ENCODE measurements around the gene AQP12B. TPM values are rescaled to one million over a fixed set of nuclear protein-coding genes. Genes with fewer than 3 reads are reported as not detected.
"Not testable (repeated sequence)": the region's sequence is repeated elsewhere in the genome, so short reads cannot be mapped to it uniquely, and the experiment has no call there.

The AQP12B gene
- total RNA-seq, 2 experiments from 2014 or later = not detected

DNA sequence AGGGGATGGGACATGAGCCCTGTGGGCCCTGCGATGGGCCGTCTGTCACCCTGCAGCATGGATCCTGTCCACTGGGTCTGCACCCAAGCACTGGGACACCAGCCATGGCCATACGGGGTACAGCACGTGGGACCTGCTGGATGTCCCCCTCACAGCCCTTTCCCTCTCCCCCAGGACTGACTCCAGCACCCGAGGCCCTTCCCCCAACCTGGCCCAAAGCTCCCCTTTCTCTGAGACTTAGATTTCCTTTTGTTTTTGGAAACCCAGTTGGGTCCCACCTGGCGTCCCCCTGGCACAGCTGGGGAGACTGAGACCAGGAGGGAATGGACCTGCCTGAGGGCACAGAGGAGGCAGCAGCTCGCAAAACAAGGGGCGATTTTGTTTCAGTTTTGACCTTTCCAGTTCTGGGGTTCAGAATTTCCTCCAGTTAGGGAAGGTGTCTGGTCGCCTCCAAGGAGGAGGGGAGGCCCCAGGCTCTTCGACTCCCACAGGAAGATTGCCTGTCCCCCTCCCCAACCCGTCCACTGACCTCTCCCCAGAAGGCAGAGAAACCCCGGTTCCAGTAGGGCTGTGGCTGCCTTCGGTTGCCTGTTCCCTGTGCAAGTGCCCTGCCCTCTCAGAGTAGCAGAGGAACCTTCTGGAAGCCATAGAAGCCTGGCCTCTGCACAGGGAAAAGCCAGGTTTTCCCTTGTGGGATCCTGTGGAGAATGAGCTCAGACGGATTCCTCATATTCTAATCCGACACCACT lies 1.5 kb upstream of the AQP12B start:
- POLR2A ChIA-PET; H3K27me3 Mint-ChIP-seq (ENCODE audit: low read depth); H3K36me3 Mint-ChIP-seq (ENCODE audit: low read depth); CTCF ChIA-PET; H3K9me3 Mint-ChIP-seq (ENCODE audit: insufficient read depth); DNase-seq: not testable (repeated sequence)
- H3K4me3 Mint-ChIP-seq = peak overlapping the region; percentile 47
- peak; percentile 38 for ATAC-seq
- peaks cover 17% of the 10 kb centered on the region for H3K4me1 Mint-ChIP-seq (ENCODE audit: low read depth)
- peak overlapping the region; percentile 66 for H3K27ac Mint-ChIP-seq

DNA sequence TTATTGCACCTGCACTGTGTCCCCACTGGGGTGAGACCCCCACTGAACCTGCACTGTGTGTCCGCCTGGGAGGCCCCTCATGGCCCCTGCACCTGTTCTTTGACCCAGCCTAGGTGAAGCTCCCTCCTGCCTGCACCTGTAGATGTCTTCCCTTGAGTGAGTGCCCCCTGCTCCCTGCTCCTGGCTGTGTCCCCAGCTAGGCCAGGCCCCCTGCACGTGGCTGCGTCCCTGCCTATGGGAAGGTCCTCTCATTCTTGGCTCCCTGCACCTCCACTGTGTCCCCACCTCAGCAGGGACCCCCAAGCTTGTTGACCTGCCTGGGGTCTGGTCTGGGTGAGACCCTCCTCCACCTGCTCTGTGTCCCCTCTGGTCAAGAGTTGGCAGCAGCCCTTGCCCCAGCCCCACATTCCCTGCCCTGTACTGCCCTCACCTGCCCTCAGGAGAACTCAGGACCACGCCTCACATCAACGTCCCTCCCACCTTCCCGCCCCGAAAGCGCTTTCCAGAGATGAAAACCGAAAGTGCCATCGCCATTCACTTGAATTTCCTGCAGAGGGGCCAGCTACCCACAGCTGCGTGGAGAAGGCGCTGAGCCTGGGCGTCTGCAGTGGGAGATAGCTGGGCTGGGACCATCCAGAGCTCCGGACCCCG lies 769 bp upstream of the AQP12B start:
- CTCF ChIA-PET; H3K36me3 Mint-ChIP-seq (ENCODE audit: low read depth); H3K27me3 Mint-ChIP-seq (ENCODE audit: low read depth); POLR2A ChIA-PET; H3K9me3 Mint-ChIP-seq (ENCODE audit: insufficient read depth); H3K27ac Mint-ChIP-seq; DNase-seq: not testable (repeated sequence)
- peak; percentile 68 for ATAC-seq
- Mint-ChIP-seq H3K4me1 (ENCODE audit: low read depth) (peaks cover 17% of the 10 kb centered on the region), H3K4me3 (peak overlapping the region; percentile 47)

DNA sequence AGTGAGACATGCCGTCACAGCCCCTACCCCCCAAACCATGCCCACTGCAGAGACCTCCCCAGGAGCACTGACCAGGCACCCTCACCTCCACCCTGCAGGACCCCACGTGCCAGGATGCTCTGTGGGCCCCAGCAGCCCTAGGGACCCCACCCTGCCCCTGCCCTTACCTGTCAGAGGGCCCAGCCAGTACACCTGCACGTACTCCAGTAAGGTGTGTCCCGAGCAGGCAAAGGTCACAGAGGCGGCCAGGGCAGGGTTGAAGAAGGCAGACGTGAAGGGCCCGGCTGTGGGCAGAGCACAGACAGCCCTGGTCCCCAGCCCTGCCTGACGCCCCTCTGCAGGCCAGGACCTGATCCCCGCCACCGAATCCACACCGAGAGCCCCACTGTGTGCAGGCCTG lies 2.5 kb downstream of the AQP12B start:
- CTCF ChIA-PET; ATAC-seq; H3K9me3 Mint-ChIP-seq (ENCODE audit: insufficient read depth); H3K4me3 Mint-ChIP-seq; POLR2A ChIA-PET; H3K27ac Mint-ChIP-seq; H3K27me3 Mint-ChIP-seq (ENCODE audit: low read depth); H3K36me3 Mint-ChIP-seq (ENCODE audit: low read depth); DNase-seq; H3K4me1 Mint-ChIP-seq (ENCODE audit: low read depth): not testable (repeated sequence)

DNA sequence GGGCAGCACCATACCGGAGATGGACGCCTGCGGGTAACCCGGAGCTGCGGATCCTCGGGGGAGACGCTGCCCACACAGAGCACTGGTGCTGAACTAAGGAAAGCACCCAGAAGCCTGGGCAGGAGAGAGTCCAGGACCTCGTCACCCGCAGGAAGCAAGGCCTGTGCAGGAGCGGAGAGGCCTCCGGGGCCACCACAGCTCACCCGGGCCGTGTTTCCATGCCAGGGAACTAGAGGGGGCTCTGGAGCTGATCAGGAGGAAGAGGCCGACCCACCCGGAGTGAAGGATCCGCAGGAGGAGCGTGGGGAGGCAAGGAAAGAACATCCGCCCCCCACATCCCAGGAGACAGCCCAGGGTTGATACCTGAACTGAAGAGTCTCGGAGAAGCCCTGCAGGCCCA lies 3.8 kb downstream of the AQP12B start:
- H3K4me1 Mint-ChIP-seq (ENCODE audit: low read depth); H3K36me3 Mint-ChIP-seq (ENCODE audit: low read depth); H3K9me3 Mint-ChIP-seq (ENCODE audit: insufficient read depth); H3K27me3 Mint-ChIP-seq (ENCODE audit: low read depth); H3K4me3 Mint-ChIP-seq; H3K27ac Mint-ChIP-seq; ATAC-seq; DNase-seq; CTCF ChIA-PET; POLR2A ChIA-PET: not testable (repeated sequence)

DNA sequence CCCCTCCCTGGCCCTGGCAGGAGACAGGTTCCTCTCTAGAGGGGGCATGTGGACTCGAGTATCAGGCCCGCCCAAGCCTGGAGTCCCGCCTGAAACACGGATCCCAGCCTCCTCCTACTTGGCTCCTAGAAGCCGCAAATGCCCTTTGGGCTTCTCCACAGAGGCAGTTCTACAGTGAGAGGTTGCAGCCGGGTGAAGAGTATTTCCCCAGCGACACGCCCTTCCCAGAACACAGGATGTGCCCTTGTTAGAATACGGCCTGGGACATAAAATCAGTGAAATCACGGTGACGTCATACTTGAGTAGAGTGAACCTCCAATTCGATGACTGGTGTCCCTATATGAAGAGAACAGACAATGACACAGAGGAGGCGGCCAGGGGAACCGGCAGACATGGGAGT lies 4.6 kb downstream of the AQP12B start:
- not testable (repeated sequence) for H3K27ac Mint-ChIP-seq

DNA sequence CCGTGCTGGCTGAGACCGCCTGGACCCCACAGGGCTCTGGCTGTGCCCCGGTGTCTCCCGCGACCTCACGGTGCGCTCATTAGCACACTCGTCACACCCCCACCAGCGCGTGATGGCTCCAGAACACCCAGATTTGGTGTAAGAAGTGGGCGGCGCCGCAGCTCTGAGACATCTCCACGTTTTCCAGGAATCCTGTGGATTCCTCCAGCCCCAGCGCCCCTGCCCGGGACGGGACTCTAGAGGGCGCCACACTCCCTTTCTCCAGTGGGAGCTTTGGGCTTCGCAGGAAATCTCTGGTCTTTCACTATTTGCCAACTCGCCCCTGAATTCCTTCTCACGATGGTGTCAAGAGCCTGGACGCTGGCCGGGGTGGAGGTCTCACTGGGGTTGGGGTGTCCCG lies 7.3 kb downstream of the AQP12B start:
- not testable (repeated sequence) for ATAC-seq, H3K4me3 Mint-ChIP-seq

More for the DNA sequence above, 4.6 kb downstream of the AQP12B start:
- H3K9me3 Mint-ChIP-seq (ENCODE audit: insufficient read depth); CTCF ChIA-PET; H3K36me3 Mint-ChIP-seq (ENCODE audit: low read depth); H3K4me3 Mint-ChIP-seq; DNase-seq; POLR2A ChIA-PET; ATAC-seq; H3K4me1 Mint-ChIP-seq (ENCODE audit: low read depth); H3K27me3 Mint-ChIP-seq (ENCODE audit: low read depth): not testable (repeated sequence)

DNA sequence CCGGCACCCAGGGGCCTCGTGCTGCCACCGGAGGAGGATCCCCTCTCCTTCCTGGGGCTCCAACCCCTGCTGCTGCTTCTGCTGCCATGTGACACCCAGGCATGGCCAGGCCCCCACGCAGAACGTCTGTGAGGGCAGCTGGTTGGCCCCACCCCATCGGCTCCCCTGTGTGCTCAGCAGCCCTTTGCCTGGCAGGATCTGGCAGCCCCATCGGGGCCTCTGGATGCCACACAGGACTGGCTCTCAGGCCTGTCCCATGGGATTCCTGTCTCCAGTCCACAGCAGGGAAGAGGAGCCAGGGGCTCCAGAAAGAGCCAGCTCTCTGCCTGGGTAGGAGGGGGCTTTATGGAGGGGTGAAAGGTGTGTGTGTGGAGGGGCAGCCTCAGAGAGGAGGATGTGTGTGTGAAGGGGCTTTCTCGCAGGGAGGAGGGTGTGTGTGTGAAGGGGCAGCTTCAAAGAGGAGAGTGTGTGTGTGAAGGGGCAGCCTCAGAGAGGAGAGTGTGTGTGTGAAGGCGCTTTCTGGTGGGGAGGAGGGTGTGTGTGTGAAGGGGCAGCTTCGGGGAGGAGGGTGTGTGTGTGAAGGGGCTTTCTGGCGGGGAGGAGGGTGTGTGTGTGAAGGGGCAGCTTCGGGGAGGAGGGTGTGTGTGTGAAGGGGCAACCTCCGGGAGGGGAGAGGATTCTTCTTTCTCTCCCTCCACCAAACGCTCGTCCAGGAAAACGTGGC lies 8.1 kb downstream of the AQP12B start:
- DNase-seq; H3K27ac Mint-ChIP-seq; H3K36me3 Mint-ChIP-seq (ENCODE audit: low read depth); H3K4me3 Mint-ChIP-seq; CTCF ChIA-PET; POLR2A ChIA-PET; H3K9me3 Mint-ChIP-seq (ENCODE audit: insufficient read depth); ATAC-seq; H3K4me1 Mint-ChIP-seq (ENCODE audit: low read depth): not testable (repeated sequence)
- H3K27me3 Mint-ChIP-seq (ENCODE audit: low read depth) = peaks cover 28% of the 10 kb centered on the region

More for the DNA sequence above, 7.3 kb downstream of the AQP12B start:
- H3K27me3 Mint-ChIP-seq (ENCODE audit: low read depth) = peaks cover 22% of the 10 kb centered on the region
- H3K36me3 Mint-ChIP-seq (ENCODE audit: low read depth); POLR2A ChIA-PET; H3K9me3 Mint-ChIP-seq (ENCODE audit: insufficient read depth); CTCF ChIA-PET; H3K27ac Mint-ChIP-seq; DNase-seq; H3K4me1 Mint-ChIP-seq (ENCODE audit: low read depth): not testable (repeated sequence)

DNA sequence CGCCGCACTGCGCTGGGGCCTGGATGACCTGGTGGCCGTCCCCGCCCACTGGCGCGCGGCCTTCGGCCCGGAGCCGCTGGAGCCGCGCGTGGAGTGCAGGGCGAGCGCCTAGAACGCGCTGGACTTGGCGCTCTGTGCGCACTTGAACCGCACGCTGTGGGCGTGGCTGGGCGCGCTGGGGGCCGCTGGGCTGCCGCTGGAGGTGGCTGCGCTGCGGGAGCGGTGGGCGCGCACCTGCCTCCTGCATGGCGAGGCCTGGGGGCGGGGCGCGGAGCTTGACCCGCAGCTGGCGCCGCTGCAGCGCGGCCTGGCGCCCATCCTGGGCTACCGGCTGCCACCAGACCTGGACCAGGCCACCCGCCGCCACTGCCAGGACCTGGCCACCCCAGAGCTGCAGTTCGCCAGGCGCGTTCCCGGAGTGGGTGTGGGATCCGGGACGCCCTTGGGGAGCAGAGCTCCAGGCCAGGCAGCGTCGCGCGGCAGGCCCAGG lies 9.9 kb downstream of the AQP12B start:
- H3K27me3 Mint-ChIP-seq (ENCODE audit: low read depth) = peaks cover 31% of the 10 kb centered on the region
- POLR2A ChIA-PET = no interaction called here
- no peak for ATAC-seq

DNA sequence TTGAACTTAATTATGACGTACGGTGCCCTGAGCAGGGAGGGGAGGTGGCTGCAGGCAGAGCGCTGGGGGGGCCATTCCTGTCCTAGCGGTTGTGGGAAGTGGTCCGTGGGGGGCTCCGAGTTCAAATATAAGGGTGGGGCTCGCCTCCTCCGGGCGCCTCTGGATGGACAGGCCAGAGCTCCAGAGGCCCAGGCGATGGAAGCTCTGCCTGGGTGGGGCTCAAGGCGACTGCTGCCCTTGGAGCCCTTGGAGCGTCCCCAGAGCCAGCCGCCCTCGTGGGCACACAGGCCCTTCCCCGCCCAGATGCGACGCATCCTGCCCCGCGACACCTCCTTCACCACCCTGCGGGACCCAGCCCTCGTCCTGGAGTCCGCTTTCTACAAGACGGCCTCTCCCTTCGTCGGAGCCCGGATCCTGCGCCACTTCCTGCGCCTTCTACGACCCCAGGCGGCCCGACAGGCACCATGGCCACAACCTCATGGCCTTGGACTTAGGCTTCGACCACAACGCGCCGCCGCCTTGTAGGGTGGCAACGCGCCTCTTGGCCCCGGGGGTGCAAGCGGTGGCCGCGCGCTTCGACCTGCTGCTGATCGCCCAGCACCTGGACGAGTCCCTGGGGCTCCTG lies 10.5 kb downstream of the AQP12B start:
- no peaks in the 10 kb centered on the region for H3K4me1 Mint-ChIP-seq (ENCODE audit: low read depth)
- no peak overlapping the region for H3K27ac Mint-ChIP-seq
- peaks cover 35% of the 10 kb centered on the region for H3K27me3 Mint-ChIP-seq (ENCODE audit: low read depth)
- no peak for DNase-seq
- ATAC-seq = no peak
- ChIA-PET CTCF (no interaction called here), POLR2A (no interaction called here)
- no peaks in the 10 kb centered on the region for H3K9me3 Mint-ChIP-seq (ENCODE audit: insufficient read depth)
- H3K36me3 Mint-ChIP-seq (ENCODE audit: low read depth) = no peaks in the 10 kb centered on the region
- H3K4me3 Mint-ChIP-seq = no peak overlapping the region

More for the DNA sequence above, 9.9 kb downstream of the AQP12B start:
- Mint-ChIP-seq H3K9me3 (ENCODE audit: insufficient read depth) (no peaks in the 10 kb centered on the region), H3K36me3 (ENCODE audit: low read depth) (no peaks in the 10 kb centered on the region), H3K4me3 (no peak overlapping the region), H3K27ac (no peak overlapping the region), H3K4me1 (ENCODE audit: low read depth) (no peaks in the 10 kb centered on the region)
- DNase-seq = no peak
- CTCF ChIA-PET = no interaction called here

DNA sequence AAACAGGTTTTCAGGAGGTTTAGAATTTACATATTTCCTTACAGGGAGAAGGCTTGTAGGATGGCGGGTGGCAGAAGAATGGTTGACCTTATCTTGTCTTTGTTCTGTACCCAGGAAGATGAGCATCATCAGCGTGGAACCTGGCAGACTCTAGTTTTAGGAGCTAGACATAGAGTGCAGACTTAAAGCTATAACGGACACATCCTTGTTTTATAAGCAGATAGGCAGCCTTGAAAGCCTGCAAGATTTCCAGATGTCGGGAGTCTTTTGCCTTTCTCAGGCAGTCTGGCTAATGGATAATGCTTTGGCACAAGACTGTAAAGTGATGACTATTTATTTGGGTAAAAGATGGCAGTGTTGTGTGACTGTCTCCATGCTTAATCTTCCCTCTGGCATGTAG lies 11.7 kb downstream of the AQP12B start:
- ChIA-PET CTCF (no interaction called here), POLR2A (no interaction called here)
- peaks cover 45% of the 10 kb centered on the region for H3K27me3 Mint-ChIP-seq (ENCODE audit: low read depth)
- no peak overlapping the region for H3K27ac Mint-ChIP-seq
- no peaks in the 10 kb centered on the region for H3K4me1 Mint-ChIP-seq (ENCODE audit: low read depth)
- H3K9me3 Mint-ChIP-seq (ENCODE audit: insufficient read depth) = no peaks in the 10 kb centered on the region
- no peak overlapping the region for H3K4me3 Mint-ChIP-seq
- no peak for DNase-seq
- no peaks in the 10 kb centered on the region for H3K36me3 Mint-ChIP-seq (ENCODE audit: low read depth)
- no peak for ATAC-seq

DNA sequence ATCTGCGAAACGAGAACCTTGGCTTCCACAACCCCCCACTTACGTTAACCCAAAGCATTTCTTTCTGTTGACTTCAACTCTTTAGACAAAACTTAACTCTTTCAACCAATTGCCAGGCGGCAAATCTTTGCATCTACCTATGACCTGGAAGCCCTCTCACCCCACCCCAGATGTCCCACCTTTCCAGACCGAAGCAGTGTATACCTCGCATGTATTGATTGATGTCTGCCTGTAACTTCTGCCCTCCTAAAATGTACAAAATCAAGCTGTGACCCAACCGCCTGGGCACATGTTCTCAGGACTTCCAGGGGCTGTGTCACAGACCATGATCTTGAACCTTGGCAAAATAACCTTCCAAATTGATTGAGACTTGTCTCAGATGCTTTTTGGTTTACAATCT lies 12.3 kb downstream of the AQP12B start:
- POLR2A ChIA-PET = interaction anchor here (0.6 kb wide), 1 partner anchor 535 kb away, joined by 3 read pairs; no protein-coding TSS in a partner anchor
- no peak for ATAC-seq
- no peaks in the 10 kb centered on the region for H3K4me1 Mint-ChIP-seq (ENCODE audit: low read depth)
- no peak overlapping the region for H3K4me3 Mint-ChIP-seq
- H3K27me3 Mint-ChIP-seq (ENCODE audit: low read depth) = peaks cover 48% of the 10 kb centered on the region
- no peak for DNase-seq
- no peak overlapping the region for H3K27ac Mint-ChIP-seq
- CTCF ChIA-PET = no interaction called here
- H3K9me3 Mint-ChIP-seq (ENCODE audit: insufficient read depth) = no peaks in the 10 kb centered on the region
- H3K36me3 Mint-ChIP-seq (ENCODE audit: low read depth) = no peaks in the 10 kb centered on the region

DNA sequence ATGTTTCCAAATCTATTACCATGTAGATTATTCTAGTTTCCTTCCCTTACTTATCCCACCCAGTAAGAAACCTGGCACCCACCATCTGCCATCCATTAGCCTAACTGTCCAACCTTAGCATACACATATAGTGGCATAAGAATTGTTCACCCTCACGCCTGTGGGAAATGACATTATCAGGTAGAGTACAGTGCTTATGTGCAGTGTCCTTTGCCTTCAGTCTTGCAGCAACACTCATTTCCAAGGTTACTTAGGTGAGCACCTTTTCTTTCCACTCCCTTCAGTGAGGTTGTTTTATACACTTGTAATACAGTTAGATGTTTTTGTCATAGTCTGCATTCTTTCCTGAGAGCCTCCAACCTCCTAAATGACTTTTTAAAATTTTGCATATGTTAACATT lies 18.1 kb downstream of the AQP12B start:
- Mint-ChIP-seq H3K9me3 (ENCODE audit: insufficient read depth) (peaks cover 8% of the 10 kb centered on the region), H3K4me1 (ENCODE audit: low read depth) (no peaks in the 10 kb centered on the region), H3K27me3 (ENCODE audit: low read depth) (peaks cover 39% of the 10 kb centered on the region), H3K27ac (no peak overlapping the region), H3K36me3 (ENCODE audit: low read depth) (no peaks in the 10 kb centered on the region), H3K4me3 (no peak overlapping the region)
- DNase-seq (no peak), ATAC-seq (no peak)
- ChIA-PET CTCF (no interaction called here), POLR2A (no interaction called here)

All from activated CD8-positive, alpha-beta T cell treated with anti-CD3 and anti-CD28 coated beads, Interleukin-2, amount 10 ng/mL, durations not matched to agents 7 days and 5 days (primary cell).